IPS-11a (cell line): ENCODE results near the gene AAK1.
"Not testable (repeated sequence)": the region's sequence is repeated elsewhere in the genome, so short reads cannot be mapped to it uniquely, and the experiment has no call there.

Experiments used
- H3K4me3 ChIP-seq: one replicate; pipeline ENCODE4 v1.5.1; 2013; ENCODE audit warnings: low read depth, low read length, control low read depth

The AAK1 gene

GRCh38 chr2:69628325-69629021 lies 15.1 kb downstream of the AAK1 start:
- H3K4me3 ChIP-seq, result no peak overlapping the region

- no peak overlapping the region for H3K4me3 ChIP-seq
Measured at GRCh38 chr2:69625078-69625795, 18.3 kb downstream of the AAK1 start.

GRCh38 chr2:69624611-69625010 lies 18.9 kb downstream of the AAK1 start:
- no peak overlapping the region for H3K4me3 ChIP-seq

GRCh38 chr2:69624131-69624530 lies 19.4 kb downstream of the AAK1 start:
- no peak overlapping the region for H3K4me3 ChIP-seq

- no peak overlapping the region for H3K4me3 ChIP-seq
Measured at GRCh38 chr2:69623236-69623635, 20.3 kb downstream of the AAK1 start.

GRCh38 chr2:69622805-69623204 lies 20.7 kb downstream of the AAK1 start:
- not testable (repeated sequence) for H3K4me3 ChIP-seq

GRCh38 chr2:69622017-69622540 lies 21.5 kb downstream of the AAK1 start:
- H3K4me3 ChIP-seq, result not testable (repeated sequence)

- no peak overlapping the region for H3K4me3 ChIP-seq
Measured at GRCh38 chr2:69621440-69621839, 22.1 kb downstream of the AAK1 start.

- no peak overlapping the region for H3K4me3 ChIP-seq
Measured at GRCh38 chr2:69620870-69621269, 22.7 kb downstream of the AAK1 start.

GRCh38 chr2:69619725-69620124 lies 23.8 kb downstream of the AAK1 start:
- H3K4me3 ChIP-seq, result no peak overlapping the region

GRCh38 chr2:69618362-69618761 lies 25.2 kb downstream of the AAK1 start:
- H3K4me3 ChIP-seq, result no peak overlapping the region

GRCh38 chr2:69617744-69618143 lies 25.8 kb downstream of the AAK1 start:
- no peak overlapping the region for H3K4me3 ChIP-seq

GRCh38 chr2:69616755-69617154 lies 26.8 kb downstream of the AAK1 start:
- no peak overlapping the region for H3K4me3 ChIP-seq

- H3K4me3 ChIP-seq, result no peak overlapping the region
Measured at GRCh38 chr2:69615969-69616368, 27.6 kb downstream of the AAK1 start.

GRCh38 chr2:69615078-69615625 lies 28.4 kb downstream of the AAK1 start:
- H3K4me3 ChIP-seq, result no peak overlapping the region

- H3K4me3 ChIP-seq, result no peak overlapping the region
Measured at GRCh38 chr2:69612707-69613106, 30.8 kb downstream of the AAK1 start.

- H3K4me3 ChIP-seq, result no peak overlapping the region
Measured at GRCh38 chr2:69612200-69612599, 31.3 kb downstream of the AAK1 start.

- no peak overlapping the region for H3K4me3 ChIP-seq
Measured at GRCh38 chr2:69608109-69608508, 35.4 kb downstream of the AAK1 start.

GRCh38 chr2:69606771-69607170 lies 36.8 kb downstream of the AAK1 start:
- not testable (repeated sequence) for H3K4me3 ChIP-seq

- no peak overlapping the region for H3K4me3 ChIP-seq
Measured at GRCh38 chr2:69605284-69605683, 38.3 kb downstream of the AAK1 start.

- H3K4me3 ChIP-seq, result no peak overlapping the region
Measured at GRCh38 chr2:69604836-69605235, 38.7 kb downstream of the AAK1 start.
